H1 (cell line): ENCODE measurements around the gene PKP3. TPM values are rescaled to one million over a fixed set of nuclear protein-coding genes. Genes with fewer than 3 reads are reported as not detected.

Experiments
- CBX8 ChIP-seq: fragments of 300-800, 300-1000 bp; sonication (generic); IDR thresholded peaks from 2 replicates; pipeline ENCODE4 v1.7.1; 2016; ENCODE audit warnings: low read depth, low read length, borderline replicate concordance
- CHD2 ChIP-seq: IDR thresholded peaks from 2 replicates; pipeline ENCODE4 v1.6.1; 2012; ENCODE audit warnings: low read length, improper control_type of control experiment
- CREB1 ChIP-seq: IDR thresholded peaks from 2 replicates; pipeline ENCODE4 v1.6.1; 2012; ENCODE audit warnings: inconsistent platforms
- JUND ChIP-seq: IDR thresholded peaks from 2 replicates; pipeline ENCODE4 v1.6.1; 2011; ENCODE audit warnings: mild to moderate bottlenecking, improper control_type of control experiment, low read length
- KDM1A ChIP-seq: fragments of 200-600, 300-600 bp; sonication (generic); IDR thresholded peaks from 2 replicates; pipeline ENCODE4 v1.7.1; 2016; ENCODE audit warnings: mild to moderate bottlenecking, low read length, borderline replicate concordance
- NANOG ChIP-seq: IDR thresholded peaks from 2 replicates; pipeline ENCODE4 v1.6.1; 2011; ENCODE audit warnings: low read length, low read depth, mild to moderate bottlenecking, inconsistent platforms; ENCODE audit not compliant: insufficient read depth, poor library complexity, severe bottlenecking
- NRF1 ChIP-seq: IDR thresholded peaks from 2 replicates; pipeline ENCODE4 v1.6.1; 2011; ENCODE audit warnings: mild to moderate bottlenecking, low read depth, low read length, improper control_type of control experiment
- PHF8 ChIP-seq: fragments of 200-600 bp; sonication (generic); conservative IDR thresholded peaks from 2 replicates; pipeline ENCODE4 v1.7.1; 2012; ENCODE audit warnings: low read depth, mild to moderate bottlenecking, inconsistent platforms, low read length, moderate library complexity
- RAD21 ChIP-seq, 2 experiments: IDR thresholded peaks in 1 of 2; conservative IDR thresholded peaks in 1 of 2; 2 replicates each; pipeline ENCODE4 v1.6.1; 2011; ENCODE audit warnings: low read depth in 2 of 2, low read length in 2 of 2, improper control_type of control experiment in 1 of 2, inconsistent platforms in 1 of 2, mild to moderate bottlenecking in 1 of 2, moderate library complexity in 1 of 2
- SUZ12 ChIP-seq: fragments of 200-600 bp; sonication (generic); IDR thresholded peaks from 2 replicates; pipeline ENCODE4 v1.6.1; 2012; ENCODE audit warnings: mild to moderate bottlenecking, inconsistent platforms, low read length, moderate library complexity, mixed read lengths
- polyA plus RNA-seq, 7 experiments: library from polyadenylated mRNA; depleted of rRNA in 3 of 7; stranded (reverse) in 5 of 7; unstranded in 2 of 7; fragments of >200 nt in 5 of 7; fragments of 200-250 nt in 2 of 7; gene quantifications; 1 replicate in 5 of 7; 2 replicates in 1 of 7; 4 replicates in 1 of 7; pipeline versions ENCODE4 v1.2.1 to v1.2.3, GENCODE V29; 2011 to 2013; ENCODE audit warnings: missing spikeins in 2 of 7, mixed read lengths in 2 of 7
- total RNA-seq: library from RNA; stranded (reverse); fragmentation: NEBNext Ultra II Directional; extraction: Animal tissue kit (Norgen Biotek cat#: 25700); gene quantifications from 2 replicates; pipeline ENCODE4 v1.2.1, GENCODE V29; 2021
- TF ChIP-seq, protein P1 (sequence below), 3 experiments: IDR thresholded peaks; 1 replicate in 2 of 3; 2 replicates in 1 of 3; pipeline versions ENCODE4 v1.5.1 to v1.6.1; 2011; ENCODE audit warnings: low read length in 3 of 3, mild to moderate bottlenecking in 3 of 3, inconsistent platforms in 2 of 3, low read depth in 1 of 3, moderate library complexity in 1 of 3; ENCODE audit not compliant: insufficient read depth in 1 of 3; ENCODE audit errors: control extremely low read depth in 1 of 3
- TF ChIP-seq, protein P2 (sequence below): IDR thresholded peaks from 2 replicates; pipeline ENCODE4 v1.6.1; 2012; ENCODE audit warnings: inconsistent platforms

PKP3 gene
- total and polyA plus RNA-seq, 2 of the 8 experiments (the other 6 are each of a cell fraction or from before 2014, with no cell fraction given), result 16.7 to 28.7 TPM

DNA sequence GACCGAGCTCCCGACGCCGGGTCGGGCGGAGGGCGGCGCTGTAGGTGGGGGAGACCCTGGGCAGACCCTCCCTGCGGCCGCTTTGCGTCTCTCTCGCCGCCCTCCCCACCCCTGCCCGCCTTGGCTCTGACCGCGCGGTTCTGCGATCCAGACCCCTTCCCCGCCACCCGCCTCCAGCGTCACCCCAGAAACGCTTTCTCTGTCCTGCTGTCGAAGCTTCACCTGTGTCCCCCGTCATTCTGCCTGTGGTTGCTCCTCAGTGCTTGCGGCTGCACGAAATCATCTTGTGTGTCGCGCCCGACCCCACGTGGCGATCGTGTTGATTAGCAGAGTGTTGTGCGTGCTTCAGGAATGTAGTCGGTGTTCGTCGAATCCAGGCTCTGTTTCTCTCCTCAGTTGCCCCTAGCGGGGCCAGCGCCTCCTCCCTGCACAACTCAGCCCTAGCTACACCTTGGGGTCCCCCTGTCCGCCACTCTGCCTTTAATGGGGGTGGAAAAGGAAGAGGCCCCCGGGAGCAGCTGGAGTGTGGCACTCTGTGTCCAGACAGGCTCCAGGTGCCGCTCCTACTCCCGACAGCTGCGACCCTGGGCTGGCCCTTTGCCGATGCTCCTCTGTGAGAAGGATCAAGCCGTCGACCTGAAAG is 56.9 kb downstream of the PKP3 start (continued):
- TF ChIP-seq SUZ12, result no peak
- no peak for TF ChIP-seq KDM1A
- TF ChIP-seq, protein P1, sequence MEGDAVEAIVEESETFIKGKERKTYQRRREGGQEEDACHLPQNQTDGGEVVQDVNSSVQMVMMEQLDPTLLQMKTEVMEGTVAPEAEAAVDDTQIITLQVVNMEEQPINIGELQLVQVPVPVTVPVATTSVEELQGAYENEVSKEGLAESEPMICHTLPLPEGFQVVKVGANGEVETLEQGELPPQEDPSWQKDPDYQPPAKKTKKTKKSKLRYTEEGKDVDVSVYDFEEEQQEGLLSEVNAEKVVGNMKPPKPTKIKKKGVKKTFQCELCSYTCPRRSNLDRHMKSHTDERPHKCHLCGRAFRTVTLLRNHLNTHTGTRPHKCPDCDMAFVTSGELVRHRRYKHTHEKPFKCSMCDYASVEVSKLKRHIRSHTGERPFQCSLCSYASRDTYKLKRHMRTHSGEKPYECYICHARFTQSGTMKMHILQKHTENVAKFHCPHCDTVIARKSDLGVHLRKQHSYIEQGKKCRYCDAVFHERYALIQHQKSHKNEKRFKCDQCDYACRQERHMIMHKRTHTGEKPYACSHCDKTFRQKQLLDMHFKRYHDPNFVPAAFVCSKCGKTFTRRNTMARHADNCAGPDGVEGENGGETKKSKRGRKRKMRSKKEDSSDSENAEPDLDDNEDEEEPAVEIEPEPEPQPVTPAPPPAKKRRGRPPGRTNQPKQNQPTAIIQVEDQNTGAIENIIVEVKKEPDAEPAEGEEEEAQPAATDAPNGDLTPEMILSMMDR (IDR thresholded peaks at IDR 0.05; ENCODE audit: control extremely low read depth in 1 of 3, insufficient read depth in 1 of 3, low read depth in 1 of 3, low read length in 3 of 3), result peak in 2 of 3 experiments; percentile 20 to 37; a peak in 2 of 4 replicates
- no peak for TF ChIP-seq CREB1
- TF ChIP-seq, protein P2, sequence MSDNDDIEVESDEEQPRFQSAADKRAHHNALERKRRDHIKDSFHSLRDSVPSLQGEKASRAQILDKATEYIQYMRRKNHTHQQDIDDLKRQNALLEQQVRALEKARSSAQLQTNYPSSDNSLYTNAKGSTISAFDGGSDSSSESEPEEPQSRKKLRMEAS, result peak; percentile 81
- no peak for TF ChIP-seq NANOG
- TF ChIP-seq CBX8, result no peak
- no peak for TF ChIP-seq CHD2
- peak; percentile 31 to 51; a peak in 3 of 4 replicates for TF ChIP-seq RAD21 (IDR thresholded peaks at IDR 0.05 in 1 of 2, conservative IDR thresholded peaks at IDR 0.05 in 1 of 2; ENCODE audit: low read depth in 2 of 2, low read length in 2 of 2)
- no peak for TF ChIP-seq NRF1
- 0 out of 2 replicates have a peak, but pooled peaks have one; percentile 5 for TF ChIP-seq PHF8
- TF ChIP-seq JUND, result no peak
